ENCODE measurements around the gene ZNF710. TPM values are rescaled to one million over a fixed set of nuclear protein-coding genes. Genes with fewer than 3 reads are reported as not detected.

The ZNF710 gene
- total RNA-seq, 2 experiments from 2014 or later, result 13.8 to 19.0 TPM

- CTCF ChIA-PET (ENCODE audit: unreplicated experiment), result no interaction called here
- H3K79me2 ChIP-seq (ENCODE audit: insufficient read depth, low read depth, low read length), result no peaks in the 10 kb centered on the region
- H3K4me1 ChIP-seq (ENCODE audit: insufficient read depth, low read length, poor library complexity, severe bottlenecking), result no peaks in the 10 kb centered on the region
- no peak overlapping the region for H3K27ac ChIP-seq (ENCODE audit: low read depth, low read length, poor library complexity, severe bottlenecking)
- H3K9me3 ChIP-seq (ENCODE audit: low read length), result no peaks in the 10 kb centered on the region
- H3K9me2 ChIP-seq (ENCODE audit: insufficient read depth, low read length), result no peaks in the 10 kb centered on the region
- intact Hi-C loops (cut with micrococcal nuclease; ENCODE audit: unreplicated experiment), result no loop called here
- no peak overlapping the region for H3K4me3 ChIP-seq (ENCODE audit: low read depth, low read length, poor library complexity, severe bottlenecking)
- TF ChIP-seq, protein P1, sequence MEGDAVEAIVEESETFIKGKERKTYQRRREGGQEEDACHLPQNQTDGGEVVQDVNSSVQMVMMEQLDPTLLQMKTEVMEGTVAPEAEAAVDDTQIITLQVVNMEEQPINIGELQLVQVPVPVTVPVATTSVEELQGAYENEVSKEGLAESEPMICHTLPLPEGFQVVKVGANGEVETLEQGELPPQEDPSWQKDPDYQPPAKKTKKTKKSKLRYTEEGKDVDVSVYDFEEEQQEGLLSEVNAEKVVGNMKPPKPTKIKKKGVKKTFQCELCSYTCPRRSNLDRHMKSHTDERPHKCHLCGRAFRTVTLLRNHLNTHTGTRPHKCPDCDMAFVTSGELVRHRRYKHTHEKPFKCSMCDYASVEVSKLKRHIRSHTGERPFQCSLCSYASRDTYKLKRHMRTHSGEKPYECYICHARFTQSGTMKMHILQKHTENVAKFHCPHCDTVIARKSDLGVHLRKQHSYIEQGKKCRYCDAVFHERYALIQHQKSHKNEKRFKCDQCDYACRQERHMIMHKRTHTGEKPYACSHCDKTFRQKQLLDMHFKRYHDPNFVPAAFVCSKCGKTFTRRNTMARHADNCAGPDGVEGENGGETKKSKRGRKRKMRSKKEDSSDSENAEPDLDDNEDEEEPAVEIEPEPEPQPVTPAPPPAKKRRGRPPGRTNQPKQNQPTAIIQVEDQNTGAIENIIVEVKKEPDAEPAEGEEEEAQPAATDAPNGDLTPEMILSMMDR (conservative IDR thresholded peaks at IDR 0.05; ENCODE audit: low read length), result no peak
- no peak for TF ChIP-seq EZH2phosphoT487 (IDR thresholded peaks at IDR 0.05; ENCODE audit: borderline replicate concordance, low read depth, low read length)
- no peaks in the 10 kb centered on the region for H4K20me1 ChIP-seq (ENCODE audit: insufficient read depth, low read length)
- no peaks in the 10 kb centered on the region for H3K36me3 ChIP-seq (ENCODE audit: insufficient read depth, low read length)
- no TSS peak for BruUV-seq (replicated peaks)
- POLR2A ChIA-PET, result interaction anchor here (1.2 kb wide), 1 partner anchor 210 kb away, joined by 3 read pairs; the partner anchor contains the start of gene SEMA4B
- no peak overlapping the region for H3K4me2 ChIP-seq (ENCODE audit: low read length)
- no peak for DNase-seq (ENCODE audit: low spot score)
- H2AFZ ChIP-seq (ENCODE audit: low read length), result no peak overlapping the region
Observed at GRCh38 chr15:89991312-89991711, 9.8 kb upstream of the ZNF710 start.

DNA sequence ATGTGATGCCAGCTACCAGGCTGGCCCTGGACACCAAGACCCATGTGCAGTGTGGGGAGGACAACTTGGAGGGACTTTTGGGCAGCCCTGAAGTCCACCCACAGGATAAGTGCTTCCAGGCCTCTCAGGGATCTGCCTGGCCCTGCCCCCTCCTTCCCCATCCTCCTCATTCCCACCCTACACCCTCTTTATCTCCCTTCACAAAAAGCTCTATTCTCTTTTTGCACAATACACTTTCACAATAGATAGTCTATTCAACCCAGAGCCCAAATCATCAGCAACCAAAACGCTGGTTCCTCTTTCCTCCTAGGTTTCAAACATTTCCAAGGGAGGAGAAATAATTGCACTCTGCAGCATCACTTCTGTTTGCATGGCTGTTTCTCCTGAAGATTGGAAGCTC, 7.8 kb upstream of the ZNF710 start:
- Histone ChIP-seq H4K20me1 (ENCODE audit: insufficient read depth, low read length) (no peaks in the 10 kb centered on the region), H3K4me2 (ENCODE audit: low read length) (no peak overlapping the region), H3K4me1 (ENCODE audit: insufficient read depth, low read length, poor library complexity, severe bottlenecking) (no peaks in the 10 kb centered on the region), H3K9me3 (ENCODE audit: low read length) (no peaks in the 10 kb centered on the region), H3K9me2 (ENCODE audit: insufficient read depth, low read length) (no peaks in the 10 kb centered on the region), H3K79me2 (ENCODE audit: insufficient read depth, low read depth, low read length) (no peaks in the 10 kb centered on the region), H3K4me3 (ENCODE audit: low read depth, low read length, poor library complexity, severe bottlenecking) (no peak overlapping the region), H2AFZ (ENCODE audit: low read length) (no peak overlapping the region), H3K27ac (ENCODE audit: low read depth, low read length, poor library complexity, severe bottlenecking) (no peak overlapping the region), H3K36me3 (ENCODE audit: insufficient read depth, low read length) (no peaks in the 10 kb centered on the region)
- intact Hi-C loops (cut with micrococcal nuclease; ENCODE audit: unreplicated experiment), result no loop called here
- POLR2A ChIA-PET, result interaction anchor here (0.6 kb wide), 2 partner anchors 20 to 33 kb away, joined by 3 read pairs; no protein-coding TSS in a partner anchor
- TF ChIP-seq EZH2phosphoT487 (IDR thresholded peaks at IDR 0.05; ENCODE audit: borderline replicate concordance, low read depth, low read length), result no peak
- TF ChIP-seq, protein P1 (conservative IDR thresholded peaks at IDR 0.05; ENCODE audit: low read length), result no peak
- DNase-seq (ENCODE audit: low spot score), result no peak
- BruUV-seq (replicated peaks), result no TSS peak
- CTCF ChIA-PET (ENCODE audit: unreplicated experiment), result interaction anchor here (0.6 kb wide), 1 partner anchor 68 kb away, joined by 7 read pairs; no protein-coding TSS in a partner anchor

DNA sequence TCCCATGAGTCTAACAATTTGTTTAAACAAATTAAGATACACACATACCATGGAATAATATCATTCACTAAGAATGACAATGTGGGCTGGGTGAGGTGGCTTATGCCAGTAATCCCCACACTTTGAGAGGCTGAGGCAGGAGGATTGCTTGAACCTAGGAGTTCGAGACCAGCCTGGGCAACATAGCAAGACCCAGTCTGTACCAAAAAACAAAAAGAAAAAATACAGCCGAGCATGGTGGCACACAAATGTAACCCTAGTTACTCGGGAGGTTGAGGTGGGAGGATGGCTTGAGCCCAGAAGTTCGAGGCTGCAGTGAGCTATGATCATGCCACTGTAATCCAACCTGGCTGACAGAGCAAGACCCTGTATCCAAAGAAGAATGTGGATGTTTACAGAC, 4.0 kb upstream of the ZNF710 start:
- DNase-seq (ENCODE audit: low spot score), result no peak
- no TSS peak for BruUV-seq (replicated peaks)
- intact Hi-C loops (cut with micrococcal nuclease; ENCODE audit: unreplicated experiment), result no loop called here
- Histone ChIP-seq H3K79me2 (ENCODE audit: insufficient read depth, low read depth, low read length) (no peaks in the 10 kb centered on the region), H2AFZ (ENCODE audit: low read length) (no peak overlapping the region), H3K27ac (ENCODE audit: low read depth, low read length, poor library complexity, severe bottlenecking) (no peak overlapping the region), H4K20me1 (ENCODE audit: insufficient read depth, low read length) (no peaks in the 10 kb centered on the region), H3K4me3 (ENCODE audit: low read depth, low read length, poor library complexity, severe bottlenecking) (no peak overlapping the region), H3K4me2 (ENCODE audit: low read length) (no peak overlapping the region), H3K4me1 (ENCODE audit: insufficient read depth, low read length, poor library complexity, severe bottlenecking) (peaks cover 22% of the 10 kb centered on the region), H3K9me3 (ENCODE audit: low read length) (no peaks in the 10 kb centered on the region), H3K9me2 (ENCODE audit: insufficient read depth, low read length) (no peaks in the 10 kb centered on the region), H3K36me3 (ENCODE audit: insufficient read depth, low read length) (no peaks in the 10 kb centered on the region)
- TF ChIP-seq EZH2phosphoT487 (IDR thresholded peaks at IDR 0.05; ENCODE audit: borderline replicate concordance, low read depth, low read length), result no peak
- TF ChIP-seq, protein P1 (conservative IDR thresholded peaks at IDR 0.05; ENCODE audit: low read length), result no peak
- CTCF ChIA-PET (ENCODE audit: unreplicated experiment), result interaction anchor here (0.6 to 1.6 kb wide), 2 partner anchors 26 to 65 kb away, joined by 5 to 7 read pairs; no protein-coding TSS in a partner anchor
- POLR2A ChIA-PET, result interaction anchor here (0.6 to 1.2 kb wide), 2 partner anchors 11 to 377 kb away, joined by 3 to 4 read pairs; no protein-coding TSS in a partner anchor

Data from OCI-LY7 (cell line).